Thyroid gland (tissue), 4 donors: Measurements from ENCODE around the gene CFAP299. TPM values are rescaled to one million over a fixed set of nuclear protein-coding genes. Genes with fewer than 3 reads are reported as not detected.

Source experiments
- DNase-seq, 2 donors: peaks; one replicate each; pipeline ENCODE4 v3.0.0-alpha.2; 2019
- H3K27ac ChIP-seq, 3 donors: fragments of 200-600 bp; sonication (generic); 1 replicate in 2 of 3; 2 replicates in 1 of 3; pipeline ENCODE4 v1.5.1; 2016 to 2019; ENCODE audit warnings: mild to moderate bottlenecking in 1 of 3, moderate library complexity in 1 of 3
- H3K27me3 ChIP-seq: fragments of 200-600 bp; sonication (generic); one replicate; pipeline ENCODE4 v1.5.1; 2019
- H3K36me3 ChIP-seq, 2 donors: fragments of 200-600 bp; sonication (generic); one replicate each; pipeline ENCODE4 v1.5.1; 2016 to 2019
- H3K4me1 ChIP-seq, 2 donors: fragments of 200-600 bp; sonication (generic); one replicate each; pipeline ENCODE4 v1.5.1; 2017 to 2019
- H3K4me3 ChIP-seq, 3 donors: fragments of 200-600 bp; sonication (generic); replicated peaks in 1 of 3; 1 replicate in 2 of 3; 2 replicates in 1 of 3; pipeline ENCODE4 v1.5.1; 2016; ENCODE audit warnings: mild to moderate bottlenecking in 1 of 3
- H3K9me3 ChIP-seq: fragments of 200-600 bp; sonication (generic); one replicate; pipeline ENCODE4 v1.5.1; 2017
- CTCF ChIP-seq, 6 experiments: fragments of 200-600 bp in 3 of 6; fragments of 450-650 bp in 3 of 6; sonication (generic) in 3 of 6; IDR thresholded peaks; one replicate each; pipeline ENCODE4 v1.5.1; 2016 to 2019; ENCODE audit warnings: antibody characterized with exemption in 6 of 6, mild to moderate bottlenecking in 2 of 6, inconsistent platforms in 1 of 6, moderate library complexity in 1 of 6
- POLR2A ChIP-seq, 2 donors: fragments of 450-650 bp; IDR thresholded peaks; one replicate each; pipeline ENCODE4 v1.6.1; 2017; ENCODE audit warnings: antibody characterized with exemption in 2 of 2, mild to moderate bottlenecking in 2 of 2, moderate library complexity in 1 of 2
- WGBS, 2 donors: methylation state at CpG; one replicate each; pipeline ENCODE4 v1.1.5; 2017; 5-methylcytosine and 5-hydroxymethylcytosine counted together
- intact Hi-C: fragments of 100-400 bp; cut with DNase I; formaldehyde crosslinking; loops from one replicate; pipeline ENCODE4 v1.15.1; 2023
- total RNA-seq, 4 donors: library from RNA; depleted of rRNA; stranded (reverse); fragments of >200 nt; gene quantifications; one replicate each; pipeline ENCODE4 v1.2.3, GENCODE V29; 2016

The CFAP299 gene
- total RNA-seq, 4 donors from 2014 or later: 1.3 to 2.8 (median 2.7) TPM; not detected in 1

- intact Hi-C loops: loop anchor here (5.0 kb wide), 2 partner anchors 626 to 681 kb away; no protein-coding TSS in a partner anchor
- Histone ChIP-seq H3K9me3 (no peaks in the 10 kb centered on the region), H3K27me3 (no peaks in the 10 kb centered on the region), H3K27ac (no peak overlapping the region), H3K4me3 (no peak overlapping the region), H3K4me1 (no peaks in the 10 kb centered on the region), H3K36me3 (no peaks in the 10 kb centered on the region)
- no peak for DNase-seq
- WGBS, 2 donors: 60 to 65% methylated on average over 1 of the region's 1 CpG
- TF ChIP-seq CTCF (IDR thresholded peaks at IDR 0.05): peak in 3 of 6 experiments; percentile 43 to 60 (median 53)
- TF ChIP-seq POLR2A (IDR thresholded peaks at IDR 0.05): no peak
Observed at GRCh38 chr4:80361329-80361900, 25.9 kb downstream of the CFAP299 start.

GRCh38 chr4:80362578-80363181 lies 27.1 kb downstream of the CFAP299 start:
- Histone ChIP-seq H3K9me3 (no peaks in the 10 kb centered on the region), H3K4me3 (no peak overlapping the region), H3K36me3 (no peaks in the 10 kb centered on the region), H3K27ac (no peak overlapping the region), H3K4me1 (no peaks in the 10 kb centered on the region), H3K27me3 (no peaks in the 10 kb centered on the region)
- intact Hi-C loops: loop anchor here (5.0 kb wide), 2 partner anchors 625 to 680 kb away; no protein-coding TSS in a partner anchor
- TF ChIP-seq CTCF (IDR thresholded peaks at IDR 0.05): peak in 2 of 6 experiments; percentile 28 to 33
- no peak for TF ChIP-seq POLR2A (IDR thresholded peaks at IDR 0.05)
- 27 to 29% methylated on average over 4 of the region's 4 CpGs for WGBS, 2 donors
- peak in 1 of 2 donors; percentile 15 for DNase-seq

- H3K9me3 ChIP-seq: no peaks in the 10 kb centered on the region
- H3K4me1 ChIP-seq: no peaks in the 10 kb centered on the region
- DNase-seq: peak; percentile 90 to 94
- no peak overlapping the region for H3K27ac ChIP-seq
- intact Hi-C loops: no loop called here
- no peaks in the 10 kb centered on the region for H3K36me3 ChIP-seq
- H3K27me3 ChIP-seq: no peaks in the 10 kb centered on the region
- 26 to 28% methylated on average over 1 of the region's 1 CpG for WGBS, 2 donors
- H3K4me3 ChIP-seq: no peak overlapping the region
- no peak for TF ChIP-seq POLR2A (IDR thresholded peaks at IDR 0.05)
- TF ChIP-seq CTCF (IDR thresholded peaks at IDR 0.05): peak in 5 of 6 experiments; percentile 28 to 90 (median 74)
Observed at GRCh38 chr4:80365928-80366327, 30.4 kb downstream of the CFAP299 start.

- no peaks in the 10 kb centered on the region for H3K9me3 ChIP-seq
- H3K27me3 ChIP-seq: no peaks in the 10 kb centered on the region
- H3K27ac ChIP-seq: no peak overlapping the region
- no peak overlapping the region for H3K4me3 ChIP-seq
- intact Hi-C loops: no loop called here
- H3K4me1 ChIP-seq: no peaks in the 10 kb centered on the region
- WGBS, 2 donors: 89 to 90% methylated on average over 2 of the region's 2 CpGs
- TF ChIP-seq CTCF (IDR thresholded peaks at IDR 0.05): no peak
- DNase-seq: no peak
- no peaks in the 10 kb centered on the region for H3K36me3 ChIP-seq
Observed at GRCh38 chr4:80367737-80368136, 32.2 kb downstream of the CFAP299 start.

- Histone ChIP-seq H3K27ac (no peak overlapping the region), H3K27me3 (no peaks in the 10 kb centered on the region), H3K4me3 (no peak overlapping the region), H3K36me3 (no peaks in the 10 kb centered on the region), H3K9me3 (no peaks in the 10 kb centered on the region), H3K4me1 (no peaks in the 10 kb centered on the region)
- DNase-seq: no peak
- WGBS, 2 donors: 92 to 98% methylated on average over 3 of the region's 3 CpGs
- intact Hi-C loops: no loop called here
- no peak for TF ChIP-seq POLR2A (IDR thresholded peaks at IDR 0.05)
- no peak for TF ChIP-seq CTCF (IDR thresholded peaks at IDR 0.05)
Observed at GRCh38 chr4:80370635-80371034, 35.1 kb downstream of the CFAP299 start.
